Liver (tissue), 9 donors: ENCODE measurements around the gene COPG2. TPM values are rescaled to one million over a fixed set of nuclear protein-coding genes. Genes with fewer than 3 reads are reported as not detected.

ENCODE experiments used
- DNase-seq: peaks from one replicate; pipeline ENCODE4 v3.0.0-alpha.2; 2017; ENCODE audit warnings: low spot score
- H3K27ac ChIP-seq, 2 donors: one replicate each; pipeline ENCODE4 v1.7.0; 2013; ENCODE audit warnings: inconsistent platforms in 2 of 2, low read length in 2 of 2, control low read depth in 1 of 2, low read depth in 1 of 2, mild to moderate bottlenecking in 1 of 2
- H3K27me3 ChIP-seq, 4 donors: one replicate each; pipeline versions ENCODE4 v1.6.1 to v1.7.0; 2013; ENCODE audit warnings: low read length in 3 of 4, inconsistent platforms in 1 of 4, mild to moderate bottlenecking in 1 of 4, moderate library complexity in 1 of 4; ENCODE audit not compliant: control insufficient read depth in 4 of 4, insufficient read depth in 4 of 4
- H3K36me3 ChIP-seq, 4 donors: one replicate each; pipeline versions ENCODE4 v1.6.1 to v1.7.0; 2013; ENCODE audit warnings: low read length in 3 of 4, mild to moderate bottlenecking in 3 of 4, low read depth in 1 of 4, moderate library complexity in 1 of 4; ENCODE audit not compliant: control insufficient read depth in 4 of 4, insufficient read depth in 3 of 4
- H3K4me1 ChIP-seq, 4 donors: one replicate each; pipeline versions ENCODE4 v1.6.1 to v1.7.0; 2013; ENCODE audit warnings: low read length in 3 of 4, mild to moderate bottlenecking in 3 of 4, moderate library complexity in 1 of 4; ENCODE audit not compliant: control insufficient read depth in 4 of 4, insufficient read depth in 4 of 4
- H3K4me3 ChIP-seq, 3 donors: one replicate each; pipeline versions ENCODE4 v1.6.1 to v1.7.0; 2013; ENCODE audit warnings: low read length in 3 of 3, control low read depth in 1 of 3, low read depth in 1 of 3, mild to moderate bottlenecking in 1 of 3
- H3K9ac ChIP-seq, 2 donors: one replicate each; pipeline ENCODE4 v1.7.0; 2013; ENCODE audit warnings: low read length in 2 of 2, mild to moderate bottlenecking in 2 of 2, moderate library complexity in 2 of 2, control low read depth in 1 of 2, low read depth in 1 of 2
- H3K9me3 ChIP-seq, 4 donors: one replicate each; pipeline versions ENCODE4 v1.6.1 to v1.7.0; 2013; ENCODE audit warnings: low read length in 3 of 4; ENCODE audit not compliant: control insufficient read depth in 4 of 4
- ATF3 ChIP-seq: IDR thresholded peaks from 2 replicates; pipeline ENCODE4 v1.6.1; 2016; ENCODE audit warnings: antibody characterized with exemption
- EGR1 ChIP-seq, 2 donors: IDR thresholded peaks; 2 replicates each; pipeline ENCODE4 v1.6.1; 2016 to 2018; ENCODE audit warnings: antibody characterized with exemption in 2 of 2, low read depth in 2 of 2
- FOXA2 ChIP-seq: IDR thresholded peaks from 2 replicates; pipeline ENCODE4 v1.6.1; 2016; ENCODE audit warnings: antibody characterized with exemption
- GABPA ChIP-seq, 2 donors: IDR thresholded peaks in 1 of 2; conservative IDR thresholded peaks in 1 of 2; 2 replicates each; pipeline ENCODE4 v1.6.1; 2016; ENCODE audit warnings: antibody characterized with exemption in 2 of 2, mild to moderate bottlenecking in 1 of 2, moderate library complexity in 1 of 2
- HNF4A ChIP-seq, 2 donors: conservative IDR thresholded peaks; 2 replicates each; pipeline ENCODE4 v1.6.1; 2016; ENCODE audit warnings: antibody characterized with exemption in 2 of 2, mild to moderate bottlenecking in 2 of 2
- JUND ChIP-seq, 2 donors: IDR thresholded peaks; 2 replicates each; pipeline ENCODE4 v1.6.1; 2016; ENCODE audit warnings: antibody characterized with exemption in 2 of 2
- MAX ChIP-seq: IDR thresholded peaks from 2 replicates; pipeline ENCODE4 v1.6.1; 2016; ENCODE audit warnings: antibody characterized with exemption
- NR2F2 ChIP-seq: IDR thresholded peaks from 2 replicates; pipeline ENCODE4 v1.6.1; 2016; ENCODE audit warnings: antibody characterized with exemption
- RAD21 ChIP-seq, 2 donors: IDR thresholded peaks; 2 replicates each; pipeline ENCODE4 v1.6.1; 2016; ENCODE audit warnings: antibody characterized with exemption in 2 of 2, mild to moderate bottlenecking in 2 of 2
- REST ChIP-seq: IDR thresholded peaks from 2 replicates; pipeline ENCODE4 v1.6.1; 2016; ENCODE audit warnings: antibody characterized with exemption, mild to moderate bottlenecking
- RXRA ChIP-seq, 2 donors: IDR thresholded peaks; 2 replicates each; pipeline ENCODE4 v1.6.1; 2017 to 2018; ENCODE audit warnings: antibody characterized with exemption in 2 of 2, mild to moderate bottlenecking in 1 of 2
- SP1 ChIP-seq: IDR thresholded peaks from 2 replicates; pipeline ENCODE4 v1.6.1; 2018; ENCODE audit warnings: antibody characterized with exemption, mild to moderate bottlenecking
- TAF1 ChIP-seq: conservative IDR thresholded peaks from 2 replicates; pipeline ENCODE4 v1.6.1; 2016; ENCODE audit warnings: antibody characterized with exemption, mild to moderate bottlenecking
- YY1 ChIP-seq: IDR thresholded peaks from 2 replicates; pipeline ENCODE4 v1.6.1; 2016; ENCODE audit warnings: antibody characterized with exemption, mild to moderate bottlenecking
- ZBTB33 ChIP-seq: IDR thresholded peaks from 2 replicates; pipeline ENCODE4 v1.6.1; 2016; ENCODE audit warnings: antibody characterized with exemption
- WGBS: extraction: QIAGEN DNeasy Blood & Tissue Kit; methylation state at CpG from one replicate; pipeline ENCODE4 v1.1.7; 2013; 5-methylcytosine and 5-hydroxymethylcytosine counted together
- polyA plus RNA-seq, 2 donors: library from polyadenylated mRNA; stranded (reverse) in 1 of 2; unstranded in 1 of 2; fragments of 200-250 nt in 1 of 2; fragments of >200 nt in 1 of 2; fragmentation: Nextera tagmentation in 1 of 2; extraction: Ambion mirVana in 1 of 2; gene quantifications; one replicate each; pipeline versions ENCODE4 v1.2.1 to v1.2.3, GENCODE V29; 2013 to 2015
- total RNA-seq, 2 donors: library from RNA; depleted of rRNA; stranded (reverse); fragments of >200 nt; gene quantifications; one replicate each; pipeline ENCODE4 v1.2.3, GENCODE V29; 2014
- donor health status: healthy.
- donor health status: healthy.
- donor health status: healthy.
- donor health status: healthy.
- donor health status: healthy.

COPG2 gene
- total and polyA plus RNA-seq, 4 donors, result 0.99 to 10.3 (median 4.7) TPM

- H3K4me3 ChIP-seq, result no peak overlapping the region
- H3K9me3 ChIP-seq, result no peaks in the 10 kb centered on the region
- H3K9ac ChIP-seq, result no peak overlapping the region
- WGBS, result 96% methylated on average over 2 of the region's 2 CpGs
- no peak overlapping the region for H3K27ac ChIP-seq
- no peaks in the 10 kb centered on the region for H3K36me3 ChIP-seq
- DNase-seq, result no peak
- no peaks in the 10 kb centered on the region for H3K27me3 ChIP-seq
- no peak for TF ChIP-seq RXRA (IDR thresholded peaks at IDR 0.05)
- TF ChIP-seq GABPA (IDR thresholded peaks at IDR 0.05 in 1 of 2, conservative IDR thresholded peaks at IDR 0.05 in 1 of 2), result no peak
- peak; percentile 9 for TF ChIP-seq NR2F2
- no peak for TF ChIP-seq JUND (IDR thresholded peaks at IDR 0.05)
- no peak for TF ChIP-seq EGR1 (IDR thresholded peaks at IDR 0.05; ENCODE audit: low read depth in 2 of 2)
- no peak for TF ChIP-seq RAD21 (IDR thresholded peaks at IDR 0.05)
- TF ChIP-seq ATF3, result no peak
- TF ChIP-seq TAF1, result no peak
- TF ChIP-seq FOXA2, result no peak
- H3K4me1 ChIP-seq, result no peaks in the 10 kb centered on the region
These were observed 101.7 kb downstream of the COPG2 start for GRCh38 chr7:130566898-130567280.

- H3K4me3 ChIP-seq, result no peak overlapping the region
- no peaks in the 10 kb centered on the region for H3K27me3 ChIP-seq
- no peaks in the 10 kb centered on the region for H3K9me3 ChIP-seq
- H3K9ac ChIP-seq, result no peak overlapping the region
- no peak for DNase-seq
- no peaks in the 10 kb centered on the region for H3K4me1 ChIP-seq
- TF ChIP-seq RAD21 (IDR thresholded peaks at IDR 0.05), result no peak
- TF ChIP-seq FOXA2, result no peak
- TF ChIP-seq NR2F2, result peak; percentile 76
- no peak for TF ChIP-seq ATF3
- TF ChIP-seq REST, result no peak
- TF ChIP-seq RXRA (IDR thresholded peaks at IDR 0.05), result no peak
- TF ChIP-seq TAF1, result no peak
- peak; percentile 29 for TF ChIP-seq YY1
- peak; percentile 53 for TF ChIP-seq SP1
- no peak for TF ChIP-seq GABPA (IDR thresholded peaks at IDR 0.05 in 1 of 2, conservative IDR thresholded peaks at IDR 0.05 in 1 of 2)
- no peak for TF ChIP-seq ZBTB33
- TF ChIP-seq HNF4A (conservative IDR thresholded peaks at IDR 0.05), result no peak
- TF ChIP-seq JUND (IDR thresholded peaks at IDR 0.05), result peak in 1 of 2 donors; percentile 14
- TF ChIP-seq MAX, result no peak
- WGBS, result 76% methylated on average over 9 of the region's 9 CpGs
- H3K36me3 ChIP-seq, result no peaks in the 10 kb centered on the region
- peak overlapping the region in 1 of 2 donors; percentile 21 for H3K27ac ChIP-seq
These were observed 102.2 kb downstream of the COPG2 start for GRCh38 chr7:130566168-130566897.
